MM.1S (cell line): Measurements from ENCODE around the gene CCDC157.

Source experiments
- CTCF ChIP-seq: fragments of 300-600 bp; sonication (generic); IDR thresholded peaks from 2 replicates; pipeline ENCODE4 v1.5.1; 2016; ENCODE audit warnings: antibody characterized with exemption, low read length, mixed read lengths
- EZH2 ChIP-seq: fragments of 300-600 bp; sonication (generic); optimal IDR thresholded peaks from 2 replicates; pipeline ENCODE3; 2017; ENCODE audit warnings: low read depth, mild to moderate bottlenecking, antibody characterized with exemption, low read length, mixed read lengths
- EZH2phosphoT487 ChIP-seq: fragments of 300-600 bp; sonication (generic); IDR thresholded peaks from 2 replicates; pipeline ENCODE4 v1.6.1; 2018; ENCODE audit warnings: antibody characterized with exemption, low read length

- TF ChIP-seq EZH2 (no peak), CTCF (no peak), EZH2phosphoT487 (no peak)
Measured at GRCh38 chr22:30336752-30337460, 19.9 kb upstream of the CCDC157 start.
